Left lung (tissue), 10 donors: ENCODE results near the gene MYO1G. TPM values are rescaled to one million over a fixed set of nuclear protein-coding genes. Genes with fewer than 3 reads are reported as not detected.
A peak's percentile ranks its signal among the peaks of the same experiment; 100 is the strongest.

ENCODE experiments used
- ATAC-seq: fragments of 200-7000 bp; cut with Tn5 transposase; one replicate; pipeline ENCODE4 v1.9.1; 2020; ENCODE audit warnings: moderate library complexity
- DNase-seq, 4 donors: peaks; one replicate each; pipeline ENCODE4 v3.0.0-alpha.2; 2013 to 2020
- H3K27ac ChIP-seq, 2 donors: fragments of 200-600 bp; sonication (generic) in 1 of 2; one replicate each; pipeline versions ENCODE4 v1.5.0 to v1.8.0; 2020 to 2021
- H3K27me3 ChIP-seq, 2 donors: fragments of 200-600 bp; sonication (generic) in 1 of 2; one replicate each; pipeline versions ENCODE4 v1.5.0 to v1.8.0; 2020 to 2021
- H3K36me3 ChIP-seq, 2 donors: fragments of 200-600 bp; sonication (generic) in 1 of 2; one replicate each; pipeline versions ENCODE4 v1.5.0 to v1.8.0; 2020 to 2021
- H3K4me1 ChIP-seq, 2 donors: fragments of 200-600 bp; one replicate each; pipeline ENCODE4 v1.8.0; 2021
- H3K4me3 ChIP-seq, 2 donors: fragments of 200-600 bp; sonication (generic) in 1 of 2; one replicate each; pipeline versions ENCODE4 v1.5.0 to v1.8.0; 2020 to 2021; ENCODE audit warnings: mild to moderate bottlenecking in 1 of 2
- H3K9me3 ChIP-seq, 2 donors: fragments of 200-600 bp; sonication (generic) in 1 of 2; one replicate each; pipeline versions ENCODE4 v1.5.0 to v1.8.0; 2020 to 2021
- CTCF ChIP-seq, 2 donors: fragments of 200-600 bp; sonication (generic) in 1 of 2; IDR thresholded peaks; one replicate each; pipeline versions ENCODE4 v1.5.0 to v1.8.0; 2021; ENCODE audit warnings: antibody characterized with exemption in 2 of 2
- intact Hi-C, 2 donors: fragments of 100-400 bp; cut with DNase I; formaldehyde crosslinking; loops; one replicate each; pipeline versions ENCODE4 v1.11.2 to v1.14.2; 2022
- polyA plus RNA-seq, 6 donors: library from polyadenylated mRNA; unstranded; fragments of 120-200 nt; gene quantifications; one replicate each; pipeline ENCODE4 v1.2.1, GENCODE V29; 2013; ENCODE audit not compliant: insufficient read length in 6 of 6
- total RNA-seq, 2 donors: library from RNA; stranded (reverse); fragmentation: NEBNext Ultra II Directional; extraction: Animal tissue kit (Norgen Biotek cat#: 25700); gene quantifications; one replicate each; pipeline ENCODE4 v1.2.1, GENCODE V29; 2021
- donor health status: DM: no; HTN: yes; CAD: no.
- donor health status: DM: no; HTN: no; CAD: no.

Gene MYO1G
- total and polyA plus RNA-seq, 8 donors: 1.1 to 40.9 (median 1.6) TPM

GRCh38 chr7:45003789-45004188 lies 25.0 kb upstream of the MYO1G start:
- Histone ChIP-seq H3K4me1 (peaks cover 16 to 35% of the 10 kb centered on the region in 2 donors), H3K27ac (no peak overlapping the region), H3K36me3 (peaks cover 0 to 5% of the 10 kb centered on the region in 2 donors), H3K9me3 (no peaks in the 10 kb centered on the region), H3K4me3 (no peak overlapping the region), H3K27me3 (no peaks in the 10 kb centered on the region)
- no peak for ATAC-seq
- no peak for TF ChIP-seq CTCF (IDR thresholded peaks at IDR 0.05)
- intact Hi-C loops: no loop called here
- no peak for DNase-seq

- ATAC-seq (no peak), DNase-seq (no peak)
- no peak overlapping the region for H3K27ac ChIP-seq
- H3K4me1 ChIP-seq: peaks cover 19 to 39% of the 10 kb centered on the region in 2 donors
- no peaks in the 10 kb centered on the region for H3K27me3 ChIP-seq
- intact Hi-C loops: no loop called here
- TF ChIP-seq CTCF (IDR thresholded peaks at IDR 0.05): no peak
- peak overlapping the region in 1 of 2 donors; percentile 82 for H3K4me3 ChIP-seq
- H3K36me3 ChIP-seq: peaks cover 0 to under 1% of the 10 kb centered on the region in 2 donors
- H3K9me3 ChIP-seq: no peaks in the 10 kb centered on the region
Observed at GRCh38 chr7:45001826-45002225, 23.0 kb upstream of the MYO1G start.

GRCh38 chr7:45001138-45001694 lies 22.4 kb upstream of the MYO1G start:
- ATAC-seq (peak; percentile 3), DNase-seq (peak in 1 of 4 donors; percentile 47)
- Histone ChIP-seq H3K4me1 (peaks cover 19 to 39% of the 10 kb centered on the region in 2 donors), H3K27ac (peak overlapping the region in 1 of 2 donors; percentile 81), H3K9me3 (no peaks in the 10 kb centered on the region), H3K27me3 (no peaks in the 10 kb centered on the region), H3K36me3 (no peaks in the 10 kb centered on the region), H3K4me3 (peak overlapping the region; percentile 54 to 82)
- intact Hi-C loops: no loop called here
- no peak for TF ChIP-seq CTCF (IDR thresholded peaks at IDR 0.05)

GRCh38 chr7:45000093-45001032 lies 21.5 kb upstream of the MYO1G start, which contains the start of gene CCM2:
TSS of gene CCM2 (plus strand) at chr7:45000201. CDS start at chr7:45000334, 133 bp downstream.
- H3K27ac ChIP-seq: peak within 1 kb of the TSS; percentile 90 to 92
- H3K36me3 ChIP-seq: no peaks in the 10 kb centered on the region
- peak within 1 kb of the TSS; percentile 54 to 82 for H3K4me3 ChIP-seq
- peaks cover 19 to 39% of the 10 kb centered on the region in 2 donors for H3K4me1 ChIP-seq
- no peaks in the 10 kb centered on the region for H3K27me3 ChIP-seq
- intact Hi-C loops: no loop called here
- DNase-seq (peak in 3 of 4 donors; percentile 54 to 91 (median 56)), ATAC-seq (peak; percentile 5)
- no peaks in the 10 kb centered on the region for H3K9me3 ChIP-seq
- no peak for TF ChIP-seq CTCF (IDR thresholded peaks at IDR 0.05)
